ENCODE results near the gene MCF2L2. TPM values are rescaled to one million over a fixed set of nuclear protein-coding genes. Genes with fewer than 3 reads are reported as not detected.

Gene MCF2L2
- total and polyA plus RNA-seq, 9 of the 15 experiments (the other 6 are each of a cell fraction or from before 2014, with no cell fraction given): 0.56 to 4.2 (median 3.0) TPM

DNA sequence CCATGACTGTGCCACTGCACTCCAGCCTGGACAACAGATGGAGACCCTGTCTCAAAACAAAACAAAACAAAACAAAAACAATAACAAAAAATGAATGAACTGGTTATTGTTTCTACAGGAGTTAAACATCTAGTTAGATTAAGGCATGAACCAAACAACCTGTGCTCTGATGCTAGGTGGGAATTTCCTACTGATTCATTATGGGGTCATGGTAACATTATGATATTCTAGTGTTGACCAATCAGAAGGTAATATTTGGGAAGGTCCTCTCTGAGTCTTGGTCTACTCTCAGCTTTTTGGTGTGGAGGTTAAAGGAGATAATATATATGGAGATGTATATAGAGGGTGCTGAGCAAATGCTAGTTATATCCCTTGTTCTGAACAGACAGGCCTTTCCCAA lies 37.6 kb downstream of the MCF2L2 start (continued):
- TF ChIP-seq, protein P1, sequence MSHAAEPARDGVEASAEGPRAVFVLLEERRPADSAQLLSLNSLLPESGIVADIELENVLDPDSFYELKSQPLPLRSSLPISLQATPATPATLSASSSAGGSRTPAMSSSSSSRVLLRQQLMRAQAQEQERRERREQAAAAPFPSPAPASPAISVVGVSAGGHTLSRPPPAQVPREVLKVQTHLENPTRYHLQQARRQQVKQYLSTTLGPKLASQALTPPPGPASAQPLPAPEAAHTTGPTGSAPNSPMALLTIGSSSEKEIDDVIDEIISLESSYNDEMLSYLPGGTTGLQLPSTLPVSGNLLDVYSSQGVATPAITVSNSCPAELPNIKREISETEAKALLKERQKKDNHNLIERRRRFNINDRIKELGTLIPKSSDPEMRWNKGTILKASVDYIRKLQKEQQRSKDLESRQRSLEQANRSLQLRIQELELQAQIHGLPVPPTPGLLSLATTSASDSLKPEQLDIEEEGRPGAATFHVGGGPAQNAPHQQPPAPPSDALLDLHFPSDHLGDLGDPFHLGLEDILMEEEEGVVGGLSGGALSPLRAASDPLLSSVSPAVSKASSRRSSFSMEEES (CRISPR knock-in tag; IDR thresholded peaks at IDR 0.05): no peak
- no peak for TF ChIP-seq MAFG (tag; conservative IDR thresholded peaks at IDR 0.05)
- TF ChIP-seq TEAD2 (tag; IDR thresholded peaks at IDR 0.05): no peak

GRCh38 chr3:183388213-183388895 lies 40.1 kb downstream of the MCF2L2 start:
- no peak overlapping the region for H3K4me2 ChIP-seq (ENCODE audit: insufficient read depth, low read length)
- no peak overlapping the region for H3K27ac ChIP-seq (ENCODE audit: extremely low read depth, low read depth, low read length)
- WGBS (ENCODE audit: insufficient coverage, low coverage, missing lambda C conversion rate): 71% methylated on average over 7 of the region's 7 CpGs
- H4K20me1 ChIP-seq (replicated peaks; ENCODE audit: control insufficient read depth, insufficient read depth, low read length): no peaks in the 10 kb centered on the region
- no TSS peak for BruUV-seq (replicated peaks)
- TF ChIP-seq, protein P2, sequence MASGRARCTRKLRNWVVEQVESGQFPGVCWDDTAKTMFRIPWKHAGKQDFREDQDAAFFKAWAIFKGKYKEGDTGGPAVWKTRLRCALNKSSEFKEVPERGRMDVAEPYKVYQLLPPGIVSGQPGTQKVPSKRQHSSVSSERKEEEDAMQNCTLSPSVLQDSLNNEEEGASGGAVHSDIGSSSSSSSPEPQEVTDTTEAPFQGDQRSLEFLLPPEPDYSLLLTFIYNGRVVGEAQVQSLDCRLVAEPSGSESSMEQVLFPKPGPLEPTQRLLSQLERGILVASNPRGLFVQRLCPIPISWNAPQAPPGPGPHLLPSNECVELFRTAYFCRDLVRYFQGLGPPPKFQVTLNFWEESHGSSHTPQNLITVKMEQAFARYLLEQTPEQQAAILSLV (tag; IDR thresholded peaks at IDR 0.05): no peak
- TF ChIP-seq CEBPB (tag; IDR thresholded peaks at IDR 0.05) (peak; percentile 36), RAD51 (IDR thresholded peaks at IDR 0.05; ENCODE audit: borderline replicate concordance, low read depth) (no peak), RUNX1 (IDR thresholded peaks at IDR 0.05; ENCODE audit: low read depth) (no peak)
- no peak for DNase-seq (ENCODE audit: extremely low read depth in 1 of 4, low spot score in 3 of 4)
- H3K36me3 ChIP-seq (ENCODE audit: control insufficient read depth, insufficient read depth, low read length): no peaks in the 10 kb centered on the region
- H3K27me3 ChIP-seq (ENCODE audit: control insufficient read depth in 2 of 2, insufficient read depth in 2 of 2, low read length in 2 of 2): no peaks in the 10 kb centered on the region
- no peak overlapping the region for H3K4me3 ChIP-seq
- H3K4me1 ChIP-seq (replicated peaks in 1 of 2; ENCODE audit: control insufficient read depth in 2 of 2, insufficient read depth in 2 of 2, low read length in 2 of 2): peaks cover 0 to 6% of the 10 kb centered on the region in 2 experiments; a peak in 1 of 5 replicates
- H3K79me2 ChIP-seq (ENCODE audit: control insufficient read depth, insufficient read depth, low read length): no peaks in the 10 kb centered on the region
- intact Hi-C loops (cut with micrococcal nuclease) (loop anchor here (5.0 to 10.0 kb wide), 2 partner anchors 79 to 474 kb away; no protein-coding TSS in a partner anchor), in situ Hi-C loops (cut with MboI) (loop anchor here (5.0 kb wide), 1 partner anchor 206 kb away; no protein-coding TSS in a partner anchor)
- H3K9ac ChIP-seq (ENCODE audit: insufficient read depth in 1 of 2, low read depth in 2 of 2, low read length in 2 of 2): no peak overlapping the region
- H3K9me3 ChIP-seq (replicated peaks; ENCODE audit: control insufficient read depth, insufficient read depth, low read depth, low read length): no peaks in the 10 kb centered on the region
- H3K9me1 ChIP-seq (ENCODE audit: control insufficient read depth, insufficient read depth, low read length): no peaks in the 10 kb centered on the region
- FAIRE-seq: no peak
- ATAC-seq: no peak
- ChIA-PET CTCF (ENCODE audit: low intra/inter-chr PET ratio) (no interaction called here), POLR2A (interaction anchor here (0.6 to 1.6 kb wide), 3 partner anchors 10 to 115 kb away, joined by 3 to 6 read pairs (median 4); no protein-coding TSS in a partner anchor)
- no peak overlapping the region for H2AFZ ChIP-seq (ENCODE audit: low read depth, low read length)
